Measurements from ENCODE around the gene TOM1L1. TPM values are rescaled to one million over a fixed set of nuclear protein-coding genes. Genes with fewer than 3 reads are reported as not detected.

Gene TOM1L1
- total RNA-seq: not detected

DNA sequence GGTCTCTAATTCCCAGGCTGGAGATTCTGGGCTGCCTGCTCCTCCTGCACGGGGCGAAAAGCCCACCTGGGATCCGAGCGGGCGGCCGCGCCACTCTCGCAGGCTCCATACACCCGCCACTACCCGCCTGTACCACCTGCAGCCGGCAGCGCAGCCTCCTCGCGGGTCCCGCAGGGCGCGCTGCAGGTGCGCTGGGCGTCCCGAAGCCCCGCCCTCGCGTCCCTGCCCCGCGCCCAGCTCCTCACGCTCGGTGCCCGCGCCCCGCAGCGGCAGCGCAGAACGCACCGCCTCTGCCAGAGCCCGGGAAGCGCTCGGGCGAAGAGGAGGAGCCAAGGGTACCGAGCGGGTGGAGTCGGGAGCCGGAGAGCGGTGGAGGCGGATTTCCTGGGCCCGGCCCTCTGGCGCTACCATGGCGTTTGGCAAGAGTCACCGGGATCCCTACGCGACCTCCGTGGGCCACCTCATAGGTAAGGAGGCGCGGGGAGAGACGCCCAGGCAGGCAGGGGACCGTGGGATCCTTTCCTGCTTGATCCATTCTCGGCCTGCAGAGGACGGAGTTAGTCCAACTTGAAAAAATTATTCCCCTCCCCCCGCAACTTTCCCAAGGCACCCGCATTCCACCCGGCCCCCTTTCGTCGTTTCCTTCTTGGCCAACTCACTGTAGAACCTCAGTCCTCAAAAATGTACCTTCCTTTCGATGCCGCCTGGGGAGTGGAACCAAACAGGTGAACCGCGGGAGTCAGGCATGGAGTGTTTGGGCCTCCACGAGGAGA, at the start of gene TOM1L1:
Gene TOM1L1, plus strand, starts transcription at position 396 of the 773 bp plus-strand sequence. Its CDS starts 14 bp downstream, at position 410.

GRCh38 chr17:54968262-54968987, 67.8 kb downstream of the TOM1L1 start, which contains the start of the genes COX11 and STXBP4:
TSS of gene COX11 (minus strand) at chr17:54968654. CDS start at chr17:54968646, 8 bp downstream.
TSS of gene STXBP4 (plus strand) at chr17:54968765. CDS start at chr17:54986220, 17,455 bp downstream.

Other genes starting within 250 kb of the TOM1L1 start
- 10 to 100 TPM; 51.0 to 51.1 TPM for gene COX11, start 67.8 kb downstream of the TOM1L1 start, total RNA-seq
- 1 to 10 TPM; 3.9 to 5.4 TPM for gene STXBP4, start 67.9 kb downstream of the TOM1L1 start, total RNA-seq

All from activated naive CD4-positive, alpha-beta T cell treated with anti-CD3 and anti-CD28 coated beads, Interleukin-2, amount 10 ng/mL, durations not matched to agents 5 hours and 36 hours (primary cell).